Ascending aorta (tissue), 2 donors: ENCODE data around the gene MVB12B. TPM values are rescaled to one million over a fixed set of nuclear protein-coding genes. Genes with fewer than 3 reads are reported as not detected.

Experiments used
- DNase-seq, 2 donors: peaks; one replicate each; pipeline ENCODE4 v3.0.0-alpha.2; 2019; ENCODE audit warnings: low spot score in 2 of 2
- H3K27ac ChIP-seq, 2 donors: fragments of 200-600 bp; sonication (generic); one replicate each; pipeline ENCODE4 v1.5.1; 2016 to 2017; ENCODE audit warnings: mild to moderate bottlenecking in 1 of 2
- H3K27me3 ChIP-seq: fragments of 200-600 bp; sonication (generic); one replicate; pipeline ENCODE4 v1.5.1; 2017
- H3K36me3 ChIP-seq, 2 donors: fragments of 200-600 bp; sonication (generic); one replicate each; pipeline ENCODE4 v1.5.1; 2016
- H3K4me1 ChIP-seq, 2 donors: fragments of 200-600 bp; sonication (generic); one replicate each; pipeline ENCODE4 v1.5.1; 2016 to 2017; ENCODE audit warnings: mild to moderate bottlenecking in 1 of 2
- H3K4me3 ChIP-seq, 2 donors: fragments of 200-600 bp; sonication (generic); one replicate each; pipeline ENCODE4 v1.5.1; 2016 to 2017; ENCODE audit warnings: mild to moderate bottlenecking in 1 of 2
- H3K9me3 ChIP-seq, 2 donors: fragments of 200-600 bp; sonication (generic); one replicate each; pipeline ENCODE4 v1.5.1; 2016
- CTCF ChIP-seq, 3 experiments: fragments of 200-600 bp in 2 of 3; fragments of 450-650 bp in 1 of 3; sonication (generic) in 2 of 3; IDR thresholded peaks; one replicate each; pipeline ENCODE4 v1.5.1; 2016 to 2019; ENCODE audit warnings: antibody characterized with exemption in 3 of 3, mild to moderate bottlenecking in 1 of 3, moderate library complexity in 1 of 3
- intact Hi-C: fragments of 100-400 bp; cut with DNase I; formaldehyde crosslinking; loops from one replicate; pipeline ENCODE4 v1.15.1; 2023
- total RNA-seq: library from RNA; depleted of rRNA; stranded (reverse); fragments of >200 nt; gene quantifications from one replicate; pipeline ENCODE4 v1.1.0, GENCODE V29; 2016

MVB12B gene
- total RNA-seq, 1 donor from 2014 or later: 9.4 TPM

- Histone ChIP-seq H3K36me3 (no peaks in the 10 kb centered on the region), H3K4me1 (no peaks in the 10 kb centered on the region), H3K4me3 (no peak overlapping the region), H3K27ac (no peak overlapping the region), H3K27me3 (no peaks in the 10 kb centered on the region), H3K9me3 (no peaks in the 10 kb centered on the region)
- intact Hi-C loops: no loop called here
- no peak for TF ChIP-seq CTCF (IDR thresholded peaks at IDR 0.05)
- DNase-seq: no peak
Observed at GRCh38 chr9:126522612-126523356, 196.2 kb downstream of the MVB12B start.

- no peak overlapping the region for H3K4me3 ChIP-seq
- H3K27ac ChIP-seq: no peak overlapping the region
- intact Hi-C loops: no loop called here
- no peaks in the 10 kb centered on the region for H3K9me3 ChIP-seq
- no peaks in the 10 kb centered on the region for H3K36me3 ChIP-seq
- H3K4me1 ChIP-seq: no peaks in the 10 kb centered on the region
- no peaks in the 10 kb centered on the region for H3K27me3 ChIP-seq
- DNase-seq: no peak
- no peak for TF ChIP-seq CTCF (IDR thresholded peaks at IDR 0.05)
Observed at GRCh38 chr9:126523611-126524111, 197.0 kb downstream of the MVB12B start.

- H3K9me3 ChIP-seq: no peaks in the 10 kb centered on the region
- H3K4me1 ChIP-seq: no peaks in the 10 kb centered on the region
- intact Hi-C loops: no loop called here
- no peak overlapping the region for H3K27ac ChIP-seq
- no peak for TF ChIP-seq CTCF (IDR thresholded peaks at IDR 0.05)
- H3K36me3 ChIP-seq: no peaks in the 10 kb centered on the region
- H3K27me3 ChIP-seq: no peaks in the 10 kb centered on the region
- no peak overlapping the region for H3K4me3 ChIP-seq
- no peak for DNase-seq
Observed at GRCh38 chr9:126524353-126525077, 197.9 kb downstream of the MVB12B start.

GRCh38 chr9:126526218-126527108 is 199.8 kb downstream of the MVB12B start:
- no peak for DNase-seq
- intact Hi-C loops: no loop called here
- no peaks in the 10 kb centered on the region for H3K27me3 ChIP-seq

More at GRCh38 chr9:126526218-126527108, 199.8 kb downstream of the MVB12B start:
- Histone ChIP-seq H3K27ac (no peak overlapping the region), H3K9me3 (no peaks in the 10 kb centered on the region), H3K4me1 (no peaks in the 10 kb centered on the region), H3K36me3 (no peaks in the 10 kb centered on the region), H3K4me3 (no peak overlapping the region)
- no peak for TF ChIP-seq CTCF (IDR thresholded peaks at IDR 0.05)
